NAMALWA (cell line): Measurements from ENCODE around the gene PAK2.
"Not testable (repeated sequence)": the region's sequence is repeated elsewhere in the genome, so short reads cannot be mapped to it uniquely, and the experiment has no call there.

Source experiments
- DNase-seq: peaks from one replicate; pipeline ENCODE4 v3.0.0-alpha.2; 2015; ENCODE audit warnings: low spot score

Gene PAK2

DNA sequence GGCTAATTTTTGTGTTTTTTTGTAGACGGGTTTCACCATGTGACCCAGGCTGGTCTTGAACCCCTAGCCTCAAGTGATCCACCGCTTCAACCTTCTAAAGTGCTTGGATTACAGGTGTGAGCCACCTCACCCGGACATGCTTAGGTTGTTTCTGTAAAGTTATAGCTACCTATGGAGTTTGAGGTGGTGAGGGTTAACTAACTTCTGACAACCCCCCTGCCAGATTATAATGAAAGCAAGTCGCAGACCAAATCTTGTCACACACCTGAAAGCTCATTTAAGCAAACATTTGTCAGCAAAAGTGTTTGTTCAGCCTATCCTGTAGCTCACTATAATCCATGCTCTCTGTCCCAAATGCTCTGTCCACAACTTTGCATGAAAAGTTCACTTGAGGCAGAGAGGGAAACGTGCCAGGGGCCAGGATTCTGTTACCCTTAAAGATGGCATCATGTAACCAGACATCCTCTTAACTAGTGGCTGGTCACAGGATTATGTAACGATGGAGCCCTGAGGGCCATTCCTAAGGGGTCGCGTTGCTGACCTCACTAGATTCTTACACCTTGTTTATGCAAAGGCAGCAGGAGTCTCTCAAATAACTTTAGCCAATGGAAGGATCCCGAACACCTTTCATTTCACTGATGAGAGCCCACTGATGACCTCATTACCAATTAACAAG, 103.9 kb downstream of the PAK2 start:
- DNase-seq: no peak

DNA sequence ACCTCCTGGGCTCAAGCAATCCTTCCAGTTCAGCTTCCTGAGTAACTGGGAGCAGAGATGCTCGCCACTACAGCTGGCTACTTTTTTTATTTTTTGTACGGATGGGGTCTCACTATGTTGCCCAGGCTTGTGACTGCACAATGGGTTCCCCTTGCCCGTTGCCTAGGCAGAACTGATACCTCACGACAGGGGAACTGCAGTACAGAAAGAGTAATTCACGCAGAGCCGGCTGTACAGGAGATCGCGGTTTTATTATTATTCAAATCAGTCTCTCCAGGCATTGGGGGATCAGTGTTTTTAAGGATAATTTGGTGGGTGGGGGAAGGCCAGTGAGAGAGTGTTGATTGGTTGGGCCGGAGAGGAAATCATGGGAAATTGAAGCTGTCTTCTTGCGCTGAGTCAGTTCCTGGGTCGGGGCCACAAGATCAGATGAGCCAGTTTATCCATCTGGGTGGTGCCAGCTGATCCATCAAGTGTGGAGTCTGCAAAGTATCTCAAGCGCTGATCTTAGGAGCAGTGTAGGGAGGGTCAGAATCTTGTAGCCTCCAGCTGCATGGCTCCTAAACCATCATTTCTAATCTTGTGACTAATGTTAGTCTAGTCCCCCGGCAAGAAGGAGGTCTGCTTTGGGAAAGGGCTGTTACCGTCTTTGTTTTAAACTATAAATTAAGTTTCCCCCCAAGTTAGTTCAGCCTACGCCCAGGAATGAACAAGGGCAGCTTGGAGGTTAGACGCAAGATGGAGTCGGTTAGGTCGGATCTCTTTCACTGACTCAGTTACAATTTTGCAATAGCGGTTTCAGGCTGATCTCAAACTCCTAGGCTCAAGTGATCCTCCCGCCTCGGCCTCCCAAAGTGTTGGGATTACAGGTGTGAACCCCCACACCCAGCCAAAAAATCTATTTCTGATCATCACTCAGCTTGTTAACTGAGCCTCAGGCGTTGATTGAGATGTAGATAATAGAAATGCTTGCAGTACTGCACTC, 104.9 kb downstream of the PAK2 start:
- DNase-seq: not testable (repeated sequence)

DNA sequence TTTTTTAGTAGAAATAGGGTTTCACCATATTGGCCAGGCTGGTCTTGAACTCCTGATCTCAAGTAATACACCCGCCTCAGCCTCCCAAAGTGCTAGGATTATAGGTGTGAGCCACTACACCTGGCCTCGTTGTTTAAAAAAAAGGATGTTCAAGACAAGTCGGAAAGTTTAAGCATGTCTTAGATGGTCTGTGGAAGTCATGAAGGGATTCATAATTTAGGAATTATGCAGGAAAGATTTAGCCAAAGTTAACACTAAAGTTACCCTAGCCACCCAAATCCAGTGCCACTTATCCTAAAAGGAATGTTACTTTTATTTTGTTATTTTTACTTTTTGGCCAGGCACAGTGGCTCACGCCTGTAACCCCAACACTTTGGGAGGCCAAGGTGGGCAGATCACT, 108.7 kb downstream of the PAK2 start:
- DNase-seq: not testable (repeated sequence)

DNA sequence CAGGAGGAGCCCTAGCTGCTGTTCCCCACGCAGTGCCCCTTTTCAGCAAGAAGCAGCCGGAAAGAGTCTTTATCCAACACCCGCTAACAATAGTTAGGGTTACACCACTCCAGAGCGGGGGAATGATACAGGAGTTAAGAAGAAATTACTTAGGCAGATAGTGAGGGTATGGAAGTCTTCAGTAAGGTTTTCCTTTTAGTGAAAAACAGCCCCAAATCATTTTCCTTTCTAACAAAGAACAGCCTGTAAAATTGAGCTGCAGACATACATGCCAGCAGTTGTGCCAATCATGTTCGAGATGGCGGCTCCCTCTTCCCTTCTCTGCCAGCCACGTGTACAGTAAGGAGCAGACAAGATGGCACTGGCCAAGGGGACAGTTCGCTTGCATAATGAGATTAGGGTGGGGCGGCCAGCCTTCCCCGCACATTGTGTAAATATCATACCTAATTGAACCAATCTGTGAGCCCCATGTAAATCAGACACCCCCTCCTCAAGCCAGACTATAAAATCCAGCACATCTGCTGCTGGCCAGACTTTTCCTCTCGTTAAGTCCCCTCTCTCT, 109.6 kb downstream of the PAK2 start:
- DNase-seq: no peak

DNA sequence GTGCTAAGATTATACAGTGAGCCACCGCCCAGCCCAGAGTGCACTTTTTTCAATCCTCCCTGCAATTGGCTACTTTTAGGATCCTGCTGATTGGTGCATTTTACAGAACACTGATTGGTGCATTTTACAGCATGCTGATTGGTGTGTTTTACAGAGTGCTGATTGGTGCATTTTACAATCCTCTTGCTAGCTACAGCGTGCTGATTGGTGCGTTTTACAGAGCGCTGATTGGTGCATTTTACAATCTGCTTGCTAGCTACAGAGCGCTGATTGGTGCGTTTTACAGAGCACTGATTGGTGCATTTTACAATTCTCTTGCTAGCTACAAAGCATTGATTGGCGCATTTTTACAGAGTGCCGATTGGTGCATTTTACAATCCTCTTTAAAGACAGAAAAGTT, 123.3 kb downstream of the PAK2 start:
- DNase-seq: peak; percentile 59

DNA sequence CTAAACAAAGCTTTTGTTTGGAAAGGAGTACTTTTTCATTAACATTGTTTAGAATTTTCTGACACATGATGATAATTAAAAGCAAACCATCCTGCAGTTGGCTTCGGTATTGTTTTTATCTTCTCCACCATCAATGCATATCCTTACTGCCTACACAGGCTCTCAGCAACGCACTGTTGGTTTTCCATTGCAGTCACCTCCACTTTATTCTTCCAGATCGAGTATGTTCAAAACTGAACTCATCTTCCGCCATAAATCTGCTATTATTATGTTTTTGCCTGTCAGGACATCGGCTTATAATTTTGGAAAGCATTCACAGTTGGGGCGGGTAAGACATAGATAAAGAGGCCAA, 127.5 kb downstream of the PAK2 start:
- DNase-seq: no peak

DNA sequence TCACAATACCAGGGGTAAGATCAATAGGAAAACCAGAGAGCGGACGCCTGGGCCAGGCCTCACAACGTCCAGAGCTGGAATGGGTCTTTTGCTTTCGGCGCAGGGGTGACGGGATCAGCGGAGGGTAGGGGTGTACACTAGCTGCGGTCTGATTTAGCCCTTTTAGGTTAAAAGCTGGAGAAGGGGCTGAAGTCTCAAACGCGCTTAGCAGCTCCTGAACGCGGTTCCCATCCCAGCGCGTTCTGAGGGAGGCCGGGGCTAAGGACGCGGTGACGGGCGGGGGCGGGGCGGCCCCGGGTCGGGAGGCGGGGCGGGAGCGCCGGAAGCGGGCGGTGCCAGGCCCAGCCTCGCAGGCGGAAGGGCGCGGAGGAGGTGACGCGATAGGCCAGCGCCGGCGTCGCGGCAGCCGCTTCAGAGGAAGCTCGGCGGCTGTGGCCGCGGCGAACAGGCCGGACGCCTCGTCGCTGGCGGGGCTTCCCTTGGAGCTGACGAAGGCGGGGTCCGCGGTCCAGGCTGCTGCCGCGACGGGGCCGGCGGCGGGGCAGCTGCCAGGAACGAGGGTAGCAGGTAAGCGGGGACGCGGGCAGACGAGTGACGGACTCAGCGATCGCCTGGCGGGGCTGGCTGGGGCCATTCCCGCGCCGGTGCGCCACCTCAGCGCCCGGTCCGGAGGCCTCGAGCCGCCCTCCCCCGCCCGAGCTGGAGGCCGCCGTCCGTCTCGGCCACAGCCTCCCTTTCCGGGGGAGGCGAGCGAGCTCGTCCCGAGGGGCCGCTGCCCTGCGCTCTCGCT, 128.0 kb downstream of the PAK2 start, which contains the start of gene SENP5:
SENP5 (plus strand) TSS at position 414 of the 790 bp plus-strand sequence. CDS start 17,262 bp downstream, outside the sequence.
- DNase-seq: peak; percentile 90

DNA sequence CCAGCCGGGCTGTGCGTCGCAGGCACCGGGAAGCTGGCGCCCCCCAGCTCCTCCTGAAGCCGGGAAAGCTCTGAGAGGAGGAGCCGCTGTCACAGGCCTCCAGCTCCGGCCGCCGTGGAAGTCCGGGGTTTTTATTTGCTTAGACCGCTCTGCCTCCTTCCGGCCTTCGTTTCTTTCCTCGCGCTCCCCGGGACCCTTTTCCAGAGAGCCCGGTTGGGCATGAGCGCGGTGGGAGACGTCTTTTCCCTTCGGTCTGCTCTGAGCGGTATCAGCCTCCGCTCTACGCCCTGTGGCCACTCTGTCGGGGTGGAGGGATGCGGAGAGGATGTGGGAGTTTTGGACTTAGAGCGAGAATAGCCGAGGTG, 128.6 kb downstream of the PAK2 start:
- DNase-seq: peak; percentile 53

DNA sequence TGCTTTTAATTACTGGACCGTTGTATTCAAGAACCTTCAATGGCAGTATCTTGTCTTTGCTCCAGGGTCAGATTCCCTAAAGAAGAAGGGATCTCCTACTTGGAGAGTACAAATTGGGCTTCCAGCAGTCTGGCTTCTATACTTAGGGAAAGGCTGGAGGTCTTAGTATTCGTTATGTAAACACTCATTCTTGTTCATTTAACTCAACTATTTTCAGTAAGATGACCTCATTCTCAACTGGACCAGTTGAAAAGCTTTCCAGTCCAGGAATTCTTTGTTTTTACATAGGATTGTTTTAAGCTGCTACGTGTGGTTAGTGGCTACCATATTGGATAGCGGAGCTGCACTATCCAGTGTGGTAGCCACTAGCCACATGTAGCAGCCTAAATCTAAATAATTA, 132.7 kb downstream of the PAK2 start:
- no peak for DNase-seq

DNA sequence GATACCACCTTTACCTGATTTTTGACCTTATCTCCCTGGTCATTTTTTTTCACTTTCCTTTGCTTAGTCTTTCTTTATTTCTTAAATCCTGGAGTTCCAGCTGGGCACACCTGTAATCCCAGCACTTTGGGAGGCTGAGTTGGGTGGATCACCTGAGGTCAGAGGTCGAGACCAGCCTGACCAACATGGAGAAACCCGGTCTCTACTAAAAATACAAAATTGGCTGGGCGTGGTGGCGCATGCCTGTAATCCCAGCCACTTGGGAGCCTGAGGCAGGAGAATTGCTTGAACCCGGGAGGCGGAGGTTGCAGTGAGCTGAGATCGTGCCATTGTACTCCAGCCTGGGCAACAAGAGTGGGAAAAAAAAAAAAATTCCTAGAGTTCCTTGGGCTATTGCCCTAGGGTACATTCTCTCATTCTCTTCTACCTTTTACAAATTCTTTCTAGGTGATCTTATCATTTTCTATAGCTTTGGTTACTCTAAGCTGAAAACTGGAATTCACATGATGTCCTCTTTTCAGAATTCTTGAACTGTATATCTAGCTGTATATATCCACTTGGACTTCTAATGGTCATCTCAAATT, 134.9 kb downstream of the PAK2 start:
- DNase-seq: not testable (repeated sequence)

DNA sequence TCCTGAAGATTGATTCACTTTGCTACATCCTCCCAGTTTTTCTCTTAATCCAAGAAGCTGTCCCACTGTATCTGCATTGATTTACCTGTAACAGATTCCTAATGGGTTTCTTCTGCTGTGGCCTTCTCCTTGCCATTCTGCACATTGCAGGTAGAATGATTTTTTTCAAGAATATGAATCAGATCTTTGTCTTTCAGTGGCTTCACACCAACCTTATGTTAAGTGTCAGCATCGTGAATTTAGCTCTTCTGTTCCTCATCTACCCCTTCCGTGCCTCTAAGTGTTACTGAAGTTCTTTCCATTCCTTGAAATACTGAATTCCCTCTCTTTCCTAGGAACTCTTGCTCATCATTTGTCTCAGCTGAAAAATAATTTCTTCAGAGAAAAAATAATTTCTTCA, 135.6 kb downstream of the PAK2 start:
- DNase-seq: no peak
